GM18505 (cell line): ENCODE measurements around the gene CHCHD6.

Experiments used
- ATAC-seq: cut with Tn5 transposase; IDR thresholded peaks from one replicate; pipeline ENCODE4 v1.9.1; 2021; ENCODE audit not compliant: unreplicated experiment
- POLR2A ChIP-seq: IDR thresholded peaks from 4 replicates; pipeline ENCODE4 v1.6.1; 2011; ENCODE audit warnings: borderline replicate concordance; ENCODE audit not compliant: insufficient read depth, insufficient read length; ENCODE audit errors: extremely low read depth

CHCHD6 gene

GRCh38 chr3:126917232-126917804, 213.3 kb downstream of the CHCHD6 start:
- ATAC-seq: no peak
- TF ChIP-seq POLR2A: no peak

DNA sequence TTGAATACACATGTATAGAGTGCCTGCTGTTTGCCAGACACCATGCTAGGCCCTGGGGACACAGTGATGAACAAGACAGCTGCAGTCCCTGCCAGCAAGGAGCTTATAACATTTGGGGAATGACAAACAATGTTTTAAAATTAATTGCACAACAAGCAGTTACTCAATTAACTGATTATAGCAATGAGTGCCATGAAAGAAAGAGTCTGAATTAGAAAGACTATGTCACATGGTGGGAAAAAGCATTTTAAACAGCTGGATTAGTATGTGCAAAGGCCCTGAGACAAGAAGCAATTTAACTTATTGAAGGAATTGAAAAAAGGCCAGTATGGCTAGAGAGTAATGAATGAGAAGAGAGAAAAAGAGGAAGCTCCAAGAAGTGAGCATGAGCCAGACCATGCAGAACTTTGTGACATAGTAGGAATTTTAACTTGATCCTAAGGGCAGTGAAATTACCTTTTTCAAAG, 214.3 kb downstream of the CHCHD6 start:
- no peak for ATAC-seq
- TF ChIP-seq POLR2A: no peak

- TF ChIP-seq POLR2A: no peak
- ATAC-seq: no peak
Observed at GRCh38 chr3:126921085-126921824, 217.2 kb downstream of the CHCHD6 start.

DNA sequence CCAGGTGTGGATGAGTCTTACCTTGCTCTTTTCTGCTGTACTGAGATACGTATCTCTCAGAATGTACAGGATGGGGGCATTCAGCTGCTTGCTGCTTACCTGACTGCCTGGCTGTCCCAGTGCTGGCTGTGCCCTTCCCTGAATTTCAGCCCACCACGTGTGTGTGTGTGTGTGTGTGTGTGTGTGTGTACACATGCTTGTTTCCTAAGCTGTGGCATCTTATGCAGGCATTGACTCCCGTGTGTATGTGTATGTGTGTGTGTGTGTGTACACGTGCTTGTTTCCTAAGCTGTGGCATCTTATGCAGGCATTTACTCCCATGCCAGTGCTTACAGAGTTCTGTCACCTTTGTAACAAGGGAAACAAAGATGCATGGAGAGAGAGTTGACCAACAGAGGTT, 218.4 kb downstream of the CHCHD6 start:
- TF ChIP-seq POLR2A: no peak
- no peak for ATAC-seq

GRCh38 chr3:126923423-126923822, 219.4 kb downstream of the CHCHD6 start:
- ATAC-seq: no peak

DNA sequence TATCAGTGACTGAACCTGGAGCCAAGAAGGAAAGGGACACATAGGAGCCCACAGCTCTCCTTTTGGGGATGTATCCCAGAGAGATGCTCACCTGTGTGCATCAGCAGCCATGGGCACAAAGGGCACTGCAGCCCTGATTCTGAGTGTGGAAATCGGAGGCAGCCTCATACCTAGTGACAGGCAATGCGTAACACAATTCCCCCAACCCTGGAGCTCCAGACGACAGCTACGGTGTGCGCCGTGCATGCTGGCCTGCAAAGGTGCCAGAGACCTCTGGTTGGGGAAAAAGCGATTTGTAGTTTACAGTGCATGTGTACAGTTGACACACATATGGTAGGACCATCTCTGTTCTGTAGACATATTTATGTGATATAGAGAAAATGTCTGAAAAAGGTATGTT, 219.9 kb downstream of the CHCHD6 start:
- no peak for TF ChIP-seq POLR2A

More at GRCh38 chr3:126923423-126923822, 219.4 kb downstream of the CHCHD6 start:
- TF ChIP-seq POLR2A: no peak

GRCh38 chr3:126924458-126924857, 220.4 kb downstream of the CHCHD6 start:
- no peak for TF ChIP-seq POLR2A
- no peak for ATAC-seq

More for the DNA sequence above, 219.9 kb downstream of the CHCHD6 start:
- ATAC-seq: no peak

DNA sequence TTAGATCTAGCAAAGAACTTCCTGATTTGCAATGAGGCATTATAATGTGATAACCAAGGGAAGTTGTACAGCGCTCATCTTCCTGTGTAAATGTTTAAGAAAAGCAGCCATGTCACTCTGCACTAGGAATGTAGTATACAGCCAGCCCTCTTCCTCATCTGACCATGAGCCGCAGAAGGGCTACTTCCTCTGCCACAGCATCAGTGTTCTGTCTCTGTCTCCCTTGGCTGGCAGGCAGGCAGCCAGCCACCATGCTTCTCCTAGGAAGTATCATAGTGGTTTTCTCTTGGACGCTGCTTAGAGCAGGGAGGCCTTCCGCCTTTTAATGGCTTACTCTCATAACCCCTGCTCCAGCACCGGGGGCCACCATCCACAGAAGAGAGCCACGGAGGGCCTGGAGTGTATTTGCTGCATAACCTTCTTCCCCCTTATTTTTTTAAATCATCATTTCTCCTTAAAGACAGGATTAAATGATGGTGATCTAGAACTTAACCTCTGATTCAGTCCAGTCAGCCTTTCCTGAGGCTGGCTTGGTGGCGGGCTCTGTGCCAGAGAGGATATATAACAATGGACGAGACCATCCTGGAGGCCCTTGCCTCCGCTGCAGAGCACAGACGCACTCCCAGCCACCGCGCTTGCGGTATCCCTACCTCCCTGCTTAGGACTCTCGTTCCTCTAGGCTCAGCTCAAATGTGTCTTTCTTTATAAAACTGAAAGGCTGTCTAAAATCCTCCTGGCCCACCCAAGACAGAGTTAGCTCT, 221.6 kb downstream of the CHCHD6 start:
- no peak for ATAC-seq
- TF ChIP-seq POLR2A: no peak

GRCh38 chr3:126926684-126927400, 222.8 kb downstream of the CHCHD6 start:
- TF ChIP-seq POLR2A: no peak
- no peak for ATAC-seq

- TF ChIP-seq POLR2A: no peak
- no peak for ATAC-seq
Observed at GRCh38 chr3:126927401-126927750, 223.3 kb downstream of the CHCHD6 start.

- no peak for TF ChIP-seq POLR2A
- ATAC-seq: no peak
Observed at GRCh38 chr3:126927846-126928245, 223.8 kb downstream of the CHCHD6 start.

- no peak for ATAC-seq
Observed at GRCh38 chr3:126928921-126929474, 225.0 kb downstream of the CHCHD6 start.

More at GRCh38 chr3:126928921-126929474, 225.0 kb downstream of the CHCHD6 start:
- TF ChIP-seq POLR2A: no peak
